SK-N-SH treated with all-trans-retinoic acid at 6 μM for 48 hours (cell line): ENCODE results near the gene DFFA.

Experiments used
- ARNTL ChIP-seq: fragments of 450-650 bp; formaldehyde crosslinking; IDR thresholded peaks from 2 replicates; pipeline ENCODE4 v1.5.0; 2020; ENCODE audit warnings: low read depth, mild to moderate bottlenecking, moderate library complexity, borderline replicate concordance
- BACH2 ChIP-seq: fragments of 250-450 bp; sonication (Bioruptor Pico); IDR thresholded peaks from 2 replicates; pipeline ENCODE4 v1.9.0; 2021; ENCODE audit warnings: mild to moderate bottlenecking, borderline replicate concordance
- ESRRG ChIP-seq: fragments of 250-450 bp; sonication (Bioruptor Pico); IDR thresholded peaks from 2 replicates; pipeline ENCODE4 v1.6.1; 2021; ENCODE audit warnings: mild to moderate bottlenecking
- ISL1 ChIP-seq: fragments of 250-450 bp; sonication (Bioruptor Pico); IDR thresholded peaks from 2 replicates; pipeline ENCODE4 v2.1.2; 2022; ENCODE audit warnings: mild to moderate bottlenecking, moderate library complexity
- PPARA ChIP-seq: fragments of 250-450 bp; sonication (Bioruptor Pico); IDR thresholded peaks from 2 replicates; pipeline ENCODE4 v1.5.0; 2020; ENCODE audit warnings: mild to moderate bottlenecking, borderline replicate concordance
- RARB ChIP-seq: fragments of 250-450 bp; sonication (Bioruptor Pico); IDR thresholded peaks from 2 replicates; pipeline ENCODE4 v1.8.0; 2021; ENCODE audit warnings: mild to moderate bottlenecking, moderate library complexity
- ZFP3 ChIP-seq: fragments of 250-450 bp; sonication (Bioruptor Pico); IDR thresholded peaks from 2 replicates; pipeline ENCODE4 v1.5.0; 2020; ENCODE audit warnings: mild to moderate bottlenecking, moderate library complexity
- ZFP30 ChIP-seq: fragments of 450-650 bp; formaldehyde crosslinking; IDR thresholded peaks from 2 replicates; pipeline ENCODE4 v1.5.0; 2022; ENCODE audit warnings: mild to moderate bottlenecking, moderate library complexity
- ZNF8 ChIP-seq: fragments of 450-650 bp; formaldehyde crosslinking; IDR thresholded peaks from 2 replicates; pipeline ENCODE4 v1.5.0; 2020; ENCODE audit warnings: mild to moderate bottlenecking, moderate library complexity
- TF ChIP-seq, protein P1 (sequence below): fragments of 250-450 bp; sonication (Bioruptor Pico); IDR thresholded peaks from 2 replicates; pipeline ENCODE4 v1.5.0; 2020; ENCODE audit warnings: mild to moderate bottlenecking, moderate library complexity
- TF ChIP-seq, protein P2 (sequence below): fragments of 250-450 bp; sonication (Bioruptor Pico); IDR thresholded peaks from 2 replicates; pipeline ENCODE4 v1.5.1; 2021; ENCODE audit warnings: mild to moderate bottlenecking, moderate library complexity

DNA sequence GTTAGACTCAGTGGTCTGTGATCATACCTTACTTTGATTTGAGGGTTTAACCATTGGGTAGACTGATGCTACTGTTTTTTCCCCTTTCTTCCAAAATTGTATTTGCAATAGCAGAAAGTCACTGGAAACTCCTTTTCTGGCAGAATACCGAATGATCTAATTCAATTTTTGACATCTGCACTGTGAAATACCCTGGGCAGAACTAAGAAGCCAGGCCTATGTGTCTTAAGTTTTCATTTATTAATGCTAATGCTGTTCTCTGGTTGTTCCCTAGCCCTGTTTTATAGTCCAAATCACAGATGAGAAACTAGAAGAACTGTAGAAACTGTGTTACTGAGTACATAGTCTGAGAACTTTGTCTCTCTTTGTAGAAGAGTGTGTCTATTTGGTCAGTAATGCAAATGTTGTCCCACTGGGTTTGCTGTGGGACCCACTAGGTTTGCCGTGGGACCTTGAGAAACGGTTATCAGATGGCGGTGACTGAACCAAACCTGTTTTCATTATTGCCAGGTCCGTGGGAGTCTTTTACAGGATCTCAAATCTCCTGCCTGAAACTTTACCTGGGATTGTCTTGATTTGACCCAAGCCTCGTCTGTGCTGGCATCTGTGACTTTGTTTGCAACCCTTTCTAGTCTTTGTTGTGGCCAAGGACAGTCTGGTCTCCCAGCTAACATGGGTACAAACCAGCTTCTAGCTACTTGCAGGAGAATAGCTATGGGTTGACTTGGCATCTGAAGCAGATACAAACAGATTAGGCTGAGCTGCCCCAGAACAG lies 43.8 kb upstream of the DFFA start:
- TF ChIP-seq PPARA (CRISPR knock-in tag) (no peak), ZNF8 (CRISPR knock-in tag) (no peak), RARB (CRISPR knock-in tag) (no peak), ARNTL (CRISPR knock-in tag) (no peak), BACH2 (CRISPR knock-in tag) (no peak), ZFP30 (CRISPR knock-in tag) (no peak), ISL1 (CRISPR knock-in tag) (no peak), ZFP3 (CRISPR knock-in tag) (no peak), ESRRG (CRISPR knock-in tag) (no peak)
- TF ChIP-seq, protein P1, sequence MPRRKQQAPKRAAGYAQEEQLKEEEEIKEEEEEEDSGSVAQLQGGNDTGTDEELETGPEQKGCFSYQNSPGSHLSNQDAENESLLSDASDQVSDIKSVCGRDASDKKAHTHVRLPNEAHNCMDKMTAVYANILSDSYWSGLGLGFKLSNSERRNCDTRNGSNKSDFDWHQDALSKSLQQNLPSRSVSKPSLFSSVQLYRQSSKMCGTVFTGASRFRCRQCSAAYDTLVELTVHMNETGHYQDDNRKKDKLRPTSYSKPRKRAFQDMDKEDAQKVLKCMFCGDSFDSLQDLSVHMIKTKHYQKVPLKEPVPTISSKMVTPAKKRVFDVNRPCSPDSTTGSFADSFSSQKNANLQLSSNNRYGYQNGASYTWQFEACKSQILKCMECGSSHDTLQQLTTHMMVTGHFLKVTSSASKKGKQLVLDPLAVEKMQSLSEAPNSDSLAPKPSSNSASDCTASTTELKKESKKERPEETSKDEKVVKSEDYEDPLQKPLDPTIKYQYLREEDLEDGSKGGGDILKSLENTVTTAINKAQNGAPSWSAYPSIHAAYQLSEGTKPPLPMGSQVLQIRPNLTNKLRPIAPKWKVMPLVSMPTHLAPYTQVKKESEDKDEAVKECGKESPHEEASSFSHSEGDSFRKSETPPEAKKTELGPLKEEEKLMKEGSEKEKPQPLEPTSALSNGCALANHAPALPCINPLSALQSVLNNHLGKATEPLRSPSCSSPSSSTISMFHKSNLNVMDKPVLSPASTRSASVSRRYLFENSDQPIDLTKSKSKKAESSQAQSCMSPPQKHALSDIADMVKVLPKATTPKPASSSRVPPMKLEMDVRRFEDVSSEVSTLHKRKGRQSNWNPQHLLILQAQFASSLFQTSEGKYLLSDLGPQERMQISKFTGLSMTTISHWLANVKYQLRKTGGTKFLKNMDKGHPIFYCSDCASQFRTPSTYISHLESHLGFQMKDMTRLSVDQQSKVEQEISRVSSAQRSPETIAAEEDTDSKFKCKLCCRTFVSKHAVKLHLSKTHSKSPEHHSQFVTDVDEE (CRISPR knock-in tag), result no peak
- TF ChIP-seq, protein P2, sequence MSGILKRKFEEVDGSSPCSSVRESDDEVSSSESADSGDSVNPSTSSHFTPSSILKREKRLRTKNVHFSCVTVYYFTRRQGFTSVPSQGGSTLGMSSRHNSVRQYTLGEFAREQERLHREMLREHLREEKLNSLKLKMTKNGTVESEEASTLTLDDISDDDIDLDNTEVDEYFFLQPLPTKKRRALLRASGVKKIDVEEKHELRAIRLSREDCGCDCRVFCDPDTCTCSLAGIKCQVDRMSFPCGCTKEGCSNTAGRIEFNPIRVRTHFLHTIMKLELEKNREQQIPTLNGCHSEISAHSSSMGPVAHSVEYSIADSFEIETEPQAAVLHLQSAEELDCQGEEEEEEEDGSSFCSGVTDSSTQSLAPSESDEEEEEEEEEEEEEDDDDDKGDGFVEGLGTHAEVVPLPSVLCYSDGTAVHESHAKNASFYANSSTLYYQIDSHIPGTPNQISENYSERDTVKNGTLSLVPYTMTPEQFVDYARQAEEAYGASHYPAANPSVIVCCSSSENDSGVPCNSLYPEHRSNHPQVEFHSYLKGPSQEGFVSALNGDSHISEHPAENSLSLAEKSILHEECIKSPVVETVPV (CRISPR knock-in tag), result no peak
